Activated CD4-positive, alpha-beta T cell treated with anti-CD3 and anti-CD28 coated beads, Interleukin-2, amount 50 U/mL, for 48 hours (primary cell): Measurements from ENCODE around the gene GABRQ.

Experiments
- DNase-seq, 2 experiments: peaks; one replicate each; pipeline ENCODE4 v3.0.0-alpha.2; 2020

Gene GABRQ

DNA sequence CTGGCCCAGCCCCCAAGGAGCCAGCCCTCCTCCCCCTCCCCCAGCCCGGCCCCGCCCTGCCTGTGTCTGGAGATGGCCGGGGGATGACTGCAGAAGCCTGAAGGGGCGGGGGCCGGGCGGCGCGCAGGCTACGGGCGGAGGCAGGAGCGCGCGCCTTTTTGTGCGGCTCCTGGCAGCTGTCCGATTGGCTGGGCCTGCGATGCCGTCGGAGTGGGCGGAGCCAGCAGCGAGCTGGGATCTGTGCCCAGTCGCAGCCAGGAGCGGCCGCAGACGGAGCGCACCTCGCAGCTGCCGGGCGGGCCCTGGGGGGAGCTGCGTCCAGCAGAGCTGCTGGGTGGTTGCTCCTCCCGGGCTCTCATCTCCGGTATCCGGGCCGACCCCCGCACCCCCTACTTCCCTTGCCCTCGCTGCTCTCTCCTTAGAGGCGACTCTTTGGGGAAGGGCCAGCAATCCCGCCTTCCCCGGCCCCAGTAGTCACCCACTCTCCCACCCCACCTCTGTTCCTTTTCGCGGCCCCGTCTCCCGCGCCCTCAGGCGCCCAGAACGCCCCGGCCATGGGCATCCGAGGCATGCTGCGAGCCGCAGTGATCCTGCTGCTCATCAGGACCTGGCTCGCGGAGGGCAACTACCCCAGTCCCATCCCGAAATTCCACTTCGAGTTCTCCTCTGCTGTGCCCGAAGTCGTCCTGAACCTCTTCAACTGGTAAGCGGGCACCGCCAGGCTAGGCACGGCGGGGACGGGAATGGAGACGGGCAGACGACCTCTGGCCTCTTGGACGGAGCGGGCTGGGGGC is at the start of gene GABRQ:
GABRQ (plus strand) TSS at position 247 of the 794 bp plus-strand sequence; CDS start at position 555, 308 bp downstream.
- DNase-seq, result peak; percentile 6 to 7

- no peak for DNase-seq
These were observed 49.5 kb upstream of the GABRQ start for GRCh38 chrX:152588206-152588605.

GRCh38 chrX:152600853-152601633 is 36.7 kb upstream of the GABRQ start:
- no peak for DNase-seq

- peak; percentile 1 to 3 for DNase-seq
These were observed 35.7 kb upstream of the GABRQ start for GRCh38 chrX:152601848-152602616.

DNA sequence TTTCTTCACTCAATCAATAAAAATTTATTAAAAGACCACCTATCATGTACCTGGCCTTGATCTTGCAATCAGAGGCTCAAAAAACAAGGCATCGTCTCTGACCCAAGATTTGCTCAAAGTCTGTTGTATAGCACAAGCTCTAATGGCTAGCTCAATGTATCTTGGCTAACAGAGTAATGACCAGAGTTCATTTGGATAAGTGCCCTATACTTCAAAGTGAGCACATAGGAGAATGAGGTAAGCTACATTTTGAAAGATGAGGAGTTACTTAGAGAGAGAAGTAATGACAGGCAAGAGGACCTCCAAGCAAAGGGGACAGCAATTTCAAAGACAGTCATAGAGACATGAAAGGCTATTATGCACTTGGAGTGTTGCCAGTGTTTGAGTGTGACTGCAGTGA is 22.9 kb upstream of the GABRQ start:
- DNase-seq, result no peak

DNA sequence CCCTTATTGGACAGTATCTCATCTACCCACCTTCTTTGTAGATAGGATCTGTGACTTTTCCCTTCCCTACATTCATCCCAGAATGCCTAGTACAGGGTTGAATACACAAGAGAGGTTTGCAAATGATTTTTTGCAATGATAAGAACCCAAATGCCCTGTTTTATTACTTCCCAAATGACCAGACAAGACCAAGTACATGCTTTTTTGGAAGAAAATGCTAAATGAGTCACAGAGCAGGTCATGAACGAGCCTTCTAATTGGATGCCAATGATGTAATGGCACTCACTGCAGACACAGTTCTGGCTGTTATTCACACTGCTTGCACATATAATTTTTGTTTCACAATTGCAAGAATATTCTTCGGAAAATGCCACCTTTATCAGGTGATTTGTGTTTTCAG is 17.8 kb upstream of the GABRQ start:
- DNase-seq, result no peak

DNA sequence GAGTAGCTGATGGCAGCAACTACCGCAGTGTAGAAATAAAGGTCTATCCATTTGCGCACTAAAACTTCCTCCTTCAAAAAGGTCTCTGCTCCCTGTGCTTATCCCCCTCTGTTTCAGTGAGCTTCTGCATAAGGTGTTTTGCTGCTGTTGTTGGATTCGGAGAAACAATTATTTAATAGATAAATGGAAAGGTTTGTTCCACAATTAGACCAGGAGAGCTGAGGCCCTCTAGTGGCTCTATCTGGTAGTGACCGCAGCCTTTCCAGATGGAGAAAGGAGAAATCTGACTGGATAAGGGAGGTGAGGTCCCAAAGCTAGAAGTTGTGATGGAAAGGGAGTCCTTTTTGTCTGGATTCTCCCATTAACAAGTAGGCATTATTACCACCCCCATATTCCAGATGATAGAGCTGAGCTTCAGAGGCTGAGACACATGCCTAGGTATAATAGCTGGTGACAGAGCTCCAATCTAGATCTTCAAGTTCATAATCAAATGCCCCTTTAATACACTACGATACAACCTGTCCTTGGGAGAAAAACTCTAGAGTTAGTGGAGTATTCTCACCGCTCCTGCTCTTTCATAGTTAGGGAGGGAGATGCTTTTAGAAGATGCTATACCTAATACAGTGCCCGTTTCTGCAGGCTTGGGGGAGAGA is 5.1 kb upstream of the GABRQ start:
- peak; percentile 46 to 53 for DNase-seq

- no peak for DNase-seq
These were observed 1.8 kb upstream of the GABRQ start for GRCh38 chrX:152635941-152636340.

- no peak for DNase-seq
These were observed 779 bp downstream of the GABRQ start for GRCh38 chrX:152638443-152638904.

DNA sequence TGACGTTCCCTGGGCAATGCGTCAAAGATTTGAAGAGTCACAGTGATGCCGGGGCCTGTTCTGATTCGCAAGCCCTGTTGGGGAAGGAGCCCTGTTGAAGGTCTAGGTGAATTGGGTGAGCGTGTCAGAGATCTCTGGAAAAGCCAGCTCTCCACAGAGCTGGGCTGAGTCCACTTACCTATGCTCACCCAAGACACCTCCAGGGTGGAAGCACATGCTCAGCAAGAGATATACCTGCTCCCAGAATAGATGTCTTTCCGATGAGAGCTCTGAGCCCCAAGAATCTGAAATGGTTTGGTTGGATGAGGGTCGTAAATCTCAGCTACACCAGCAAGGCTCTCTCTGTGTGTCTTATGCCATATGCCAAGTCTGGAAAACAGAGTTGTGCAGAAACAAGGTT is 1.7 kb downstream of the GABRQ start:
- no peak for DNase-seq

DNA sequence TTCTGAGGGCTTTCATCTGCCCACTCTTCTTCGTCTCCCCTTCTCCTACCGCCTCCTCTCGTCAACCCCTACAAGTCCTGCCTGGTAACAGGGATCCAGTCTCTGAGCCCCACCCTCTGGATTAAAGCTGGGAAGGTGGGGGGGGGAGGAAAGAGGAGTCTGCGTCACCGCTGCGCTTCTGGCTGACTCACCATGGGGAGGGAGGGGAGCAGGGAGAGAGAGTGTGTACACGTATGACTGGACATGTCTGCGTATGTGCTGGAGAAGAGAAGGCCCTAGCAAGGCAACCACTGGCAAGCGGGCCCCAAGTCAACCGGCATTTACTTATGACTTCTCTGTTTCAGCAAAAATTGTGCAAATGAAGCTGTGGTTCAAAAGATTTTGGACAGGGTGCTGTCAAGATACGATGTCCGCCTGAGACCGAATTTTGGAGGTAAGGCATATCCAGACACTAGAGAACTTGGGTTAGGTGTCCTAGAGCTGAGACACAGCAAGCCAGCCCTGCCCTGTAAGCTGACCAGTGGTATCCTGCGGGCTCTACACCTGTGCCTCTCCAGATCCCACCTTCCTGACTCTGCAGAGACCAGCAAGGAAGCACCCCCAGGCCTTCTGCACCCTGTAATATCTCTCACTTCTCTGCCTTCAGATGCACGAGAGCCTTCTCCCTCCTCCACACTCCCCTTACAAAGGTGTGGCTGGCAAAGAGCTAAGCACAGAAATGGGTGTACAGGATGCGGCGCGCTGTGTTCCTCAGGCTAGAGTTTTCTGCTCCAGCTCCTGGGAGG is 2.5 kb downstream of the GABRQ start:
- DNase-seq, result no peak

DNA sequence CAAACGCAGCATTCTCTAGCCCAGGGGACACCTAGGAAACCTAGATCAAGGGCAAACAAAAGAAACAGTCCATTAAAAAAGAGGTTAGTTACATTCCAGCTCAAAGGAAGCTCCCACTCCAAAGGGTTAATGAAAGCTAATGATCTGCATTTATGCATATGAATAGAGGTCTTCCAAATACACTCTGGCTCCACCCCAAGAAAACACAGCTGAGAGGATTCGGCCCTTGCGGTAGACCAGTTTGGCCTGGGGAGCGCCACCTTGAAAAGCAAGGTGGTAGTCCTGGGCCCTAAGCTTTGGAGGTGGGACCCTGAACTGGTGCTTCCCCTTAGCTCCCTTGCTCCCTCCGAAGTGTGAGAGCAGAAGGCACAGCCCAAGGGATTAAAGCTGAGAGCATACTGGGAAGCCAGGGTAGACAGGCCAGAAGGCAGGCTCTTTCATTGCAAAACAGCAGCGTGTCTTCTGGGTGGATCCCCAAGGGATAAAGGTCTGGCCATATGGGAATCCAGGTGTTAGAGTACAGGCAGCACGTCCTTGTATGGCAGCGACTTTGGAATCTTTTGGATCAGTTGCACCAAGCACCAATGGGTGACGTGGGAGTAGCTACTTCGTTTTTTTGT is 3.7 kb downstream of the GABRQ start:
- no peak for DNase-seq

GRCh38 chrX:152641996-152642395 is 4.3 kb downstream of the GABRQ start:
- no peak for DNase-seq

DNA sequence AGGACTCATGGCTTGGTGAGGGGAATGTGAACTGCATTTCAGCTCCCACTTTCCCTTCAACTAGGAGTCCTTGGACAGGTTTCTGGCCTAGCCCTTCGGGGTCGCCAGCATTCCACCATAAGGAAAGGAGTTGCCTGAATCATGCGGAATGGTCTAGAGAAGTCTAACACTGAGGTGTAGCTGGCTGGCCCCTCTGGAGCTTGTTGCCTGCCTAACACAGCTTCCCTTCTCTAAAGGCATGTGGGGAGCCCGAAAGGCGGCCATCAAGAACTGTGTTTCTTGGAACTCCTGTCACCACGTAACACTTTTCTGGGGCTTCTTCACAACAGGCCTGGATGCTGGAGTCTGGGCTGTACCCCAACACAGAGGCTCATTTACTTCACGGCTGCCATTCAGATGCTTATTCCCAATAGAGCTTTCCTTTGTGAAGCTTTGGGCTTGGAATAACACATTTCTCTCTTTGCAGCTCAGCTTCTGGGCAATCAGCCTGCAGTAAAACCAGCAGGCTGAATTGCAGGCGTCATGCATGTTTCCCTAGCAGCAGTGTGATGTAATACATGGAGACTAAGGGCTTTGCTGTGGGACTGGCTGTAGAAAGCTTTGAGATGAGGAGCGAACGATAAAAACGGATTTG is 5.4 kb downstream of the GABRQ start:
- DNase-seq, result no peak

- no peak for DNase-seq
These were observed 9.3 kb downstream of the GABRQ start for GRCh38 chrX:152646961-152647360.

DNA sequence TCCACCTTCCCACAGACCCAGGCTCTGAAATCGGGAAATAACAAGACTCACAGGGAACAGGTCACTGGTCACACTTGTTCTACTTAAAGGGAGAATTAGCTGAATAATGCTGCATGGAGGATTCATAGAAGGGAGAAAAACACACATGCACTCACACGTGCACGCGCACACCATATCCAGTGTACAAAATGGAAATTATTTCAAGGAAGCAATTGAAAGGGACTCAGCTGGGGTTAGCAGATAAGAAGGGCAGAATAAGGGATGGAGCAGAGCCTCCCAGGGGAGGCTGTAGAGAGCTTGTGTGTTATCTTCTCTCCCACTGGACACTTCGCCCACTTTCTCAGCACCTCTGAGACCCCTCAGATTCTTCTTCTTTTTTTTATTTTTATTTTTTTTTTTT is 10.3 kb downstream of the GABRQ start:
- DNase-seq, result no peak

- DNase-seq, result no peak
These were observed 14.4 kb downstream of the GABRQ start for GRCh38 chrX:152652060-152652459.

GRCh38 chrX:152652467-152652866 is 14.8 kb downstream of the GABRQ start:
- no peak for DNase-seq

DNA sequence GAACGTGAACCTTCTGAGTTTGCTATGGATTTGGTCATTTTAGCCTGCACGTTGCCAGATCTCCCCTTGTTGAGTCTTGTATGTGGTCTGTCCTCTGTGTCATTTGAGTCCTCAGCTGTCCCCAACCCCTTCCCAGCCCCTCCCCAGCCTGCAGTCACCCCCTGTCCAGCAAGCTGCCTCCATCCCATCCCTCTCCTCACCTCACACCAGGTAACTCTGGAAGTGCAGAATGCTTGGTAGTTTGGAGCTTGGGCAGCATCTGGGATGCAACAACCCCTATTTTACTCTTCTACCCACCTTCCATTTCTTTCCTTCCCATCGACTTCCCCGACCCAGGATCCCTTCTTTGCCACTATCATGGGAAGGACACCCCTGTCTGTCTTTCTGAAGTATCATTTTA is 18.4 kb downstream of the GABRQ start:
- no peak for DNase-seq

DNA sequence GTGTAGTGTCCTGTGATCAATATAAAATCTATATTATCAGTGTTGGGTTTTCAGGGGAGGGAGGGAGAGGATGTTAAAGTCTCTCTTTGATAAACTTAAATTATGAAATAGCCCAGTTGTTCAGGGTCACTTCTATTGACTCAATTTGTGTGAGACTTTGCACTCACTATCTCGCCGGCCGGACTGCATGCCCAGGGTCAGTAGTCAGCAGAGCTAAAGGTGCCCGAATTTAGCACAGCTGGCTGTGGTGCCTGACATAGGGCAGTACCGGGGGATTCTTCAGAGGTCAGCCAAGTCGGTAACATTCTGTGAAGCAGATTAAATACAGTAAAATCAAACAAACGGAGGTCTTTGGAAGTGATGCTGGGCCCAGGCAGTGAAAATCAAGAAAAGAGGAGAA is 19.2 kb downstream of the GABRQ start:
- DNase-seq, result no peak

DNA sequence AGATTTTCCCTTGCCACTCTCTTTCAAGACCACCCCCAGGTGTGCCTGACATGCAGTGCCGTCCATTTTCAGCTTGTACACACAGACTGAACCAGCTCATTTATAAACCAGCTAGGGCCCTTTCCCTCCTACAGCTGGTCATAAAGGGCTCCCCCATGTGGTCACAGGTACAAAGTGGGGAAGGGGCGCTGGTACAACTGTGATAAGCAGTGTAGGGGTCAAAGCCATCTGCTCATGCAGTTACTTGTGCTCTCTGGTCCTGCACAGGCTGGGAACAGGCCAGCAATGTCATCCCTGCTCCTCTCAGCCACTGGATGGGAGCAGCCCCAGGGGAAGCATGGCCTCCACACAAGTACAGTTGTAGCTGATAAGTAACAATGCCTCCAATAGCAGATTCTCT is 20.6 kb downstream of the GABRQ start:
- no peak for DNase-seq
